Stimulated activated CD8-positive, alpha-beta memory T cell treated with anti-CD3 and anti-CD28 coated beads, Interleukin-7, amount 100 ng/mL, for 24 hours (primary cell): ENCODE results near the gene USP47.

ENCODE experiments used
- DNase-seq: peaks from one replicate; pipeline ENCODE4 v3.0.0-alpha.2; 2020; ENCODE audit warnings: low read depth

The USP47 gene

DNA sequence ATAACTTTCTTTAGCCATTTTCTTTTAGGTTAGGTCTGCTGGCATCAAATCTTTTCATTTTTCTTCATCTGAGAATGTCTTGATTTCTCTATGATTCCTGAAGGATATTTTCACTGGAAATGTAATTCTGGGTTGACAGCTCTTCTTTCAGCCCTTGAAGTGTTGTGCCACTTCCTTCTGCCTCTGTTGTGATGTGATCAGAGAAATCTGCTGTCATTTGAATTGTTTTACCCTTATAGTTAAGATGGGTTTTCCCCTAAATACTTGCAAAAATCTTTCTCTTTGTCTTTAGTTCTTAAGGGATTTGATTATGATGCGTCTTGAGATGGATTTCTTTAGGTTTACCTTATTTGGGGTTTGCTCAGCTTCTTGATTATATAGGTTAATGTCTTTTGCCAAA is 23.0 kb downstream of the USP47 start:
- no peak for DNase-seq

DNA sequence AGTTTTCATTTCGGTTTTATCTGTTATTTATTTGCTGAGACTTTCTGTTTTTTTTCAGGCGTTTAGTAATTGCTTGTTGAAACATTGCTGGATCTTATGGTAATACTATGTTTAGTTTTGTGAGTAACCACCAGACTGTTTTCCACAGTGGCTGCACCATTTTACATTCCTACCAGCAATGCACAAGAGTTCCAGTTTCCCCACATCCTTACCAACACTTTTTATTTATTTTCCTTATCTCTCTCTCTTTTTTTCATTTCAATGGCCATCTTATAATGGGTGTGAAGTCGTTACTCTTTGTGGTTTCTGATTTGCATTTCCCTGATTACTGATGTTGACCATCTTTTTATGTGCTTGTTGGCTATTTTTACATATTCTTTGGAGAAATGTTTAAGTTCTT is 23.7 kb downstream of the USP47 start:
- no peak for DNase-seq

DNA sequence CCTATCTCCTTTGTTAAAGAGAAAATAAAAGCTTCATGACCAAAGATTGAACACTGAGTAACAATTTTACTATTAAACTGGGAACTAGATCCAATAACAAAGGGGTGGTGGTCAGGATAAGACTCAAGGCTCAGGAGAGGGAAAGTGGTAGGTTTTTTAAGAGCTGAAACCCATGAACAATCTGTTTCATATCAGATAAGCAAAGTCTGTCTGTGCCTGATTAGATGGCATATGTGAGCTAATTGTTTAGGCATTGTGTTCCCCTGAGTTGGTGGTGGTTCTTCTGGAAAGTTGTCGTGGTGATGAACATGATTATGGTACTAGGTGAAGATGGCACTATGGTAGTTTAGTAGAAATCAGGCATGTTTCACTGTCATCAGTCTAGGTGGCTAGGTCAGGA is 24.4 kb downstream of the USP47 start:
- no peak for DNase-seq

DNA sequence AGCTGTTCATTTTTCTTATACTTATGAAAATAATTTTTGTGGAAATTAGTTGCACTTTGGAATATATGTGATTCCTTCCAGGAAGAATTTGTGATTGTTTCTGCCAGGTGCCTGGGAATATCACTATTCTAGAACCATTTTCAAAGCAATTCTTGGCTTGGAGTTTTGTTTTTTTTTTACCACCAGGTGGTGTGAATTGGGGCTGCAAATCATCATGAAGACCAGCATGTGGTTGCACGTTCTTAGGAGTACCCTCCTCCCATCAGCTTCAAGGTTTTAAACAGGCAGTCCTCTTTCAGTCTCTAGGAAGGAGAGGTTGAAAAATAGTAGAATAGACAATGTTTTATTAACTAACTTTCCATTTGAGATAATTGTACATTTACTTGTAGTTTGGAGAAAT is 25.9 kb downstream of the USP47 start:
- DNase-seq = no peak

DNA sequence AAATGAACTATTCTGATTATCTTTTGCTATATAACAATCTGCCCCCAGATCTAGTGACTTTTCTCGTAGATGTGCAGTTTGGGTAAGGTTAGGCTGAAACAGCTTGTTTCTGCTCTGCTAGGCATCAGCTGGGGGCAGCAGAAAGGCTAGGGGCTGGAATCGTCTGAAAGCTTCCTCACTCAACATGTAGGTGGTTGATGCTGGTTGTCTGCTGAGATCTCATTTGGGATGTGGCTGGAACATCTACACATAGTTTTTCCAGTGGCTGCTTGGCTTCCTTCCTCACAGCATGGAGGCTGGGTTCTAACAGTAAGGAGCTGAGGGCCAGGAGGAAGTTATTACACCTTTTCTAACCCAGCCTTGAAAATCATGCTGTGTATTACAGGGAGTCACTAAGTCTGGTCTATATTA is 30.2 kb downstream of the USP47 start:
- DNase-seq = no peak

DNA sequence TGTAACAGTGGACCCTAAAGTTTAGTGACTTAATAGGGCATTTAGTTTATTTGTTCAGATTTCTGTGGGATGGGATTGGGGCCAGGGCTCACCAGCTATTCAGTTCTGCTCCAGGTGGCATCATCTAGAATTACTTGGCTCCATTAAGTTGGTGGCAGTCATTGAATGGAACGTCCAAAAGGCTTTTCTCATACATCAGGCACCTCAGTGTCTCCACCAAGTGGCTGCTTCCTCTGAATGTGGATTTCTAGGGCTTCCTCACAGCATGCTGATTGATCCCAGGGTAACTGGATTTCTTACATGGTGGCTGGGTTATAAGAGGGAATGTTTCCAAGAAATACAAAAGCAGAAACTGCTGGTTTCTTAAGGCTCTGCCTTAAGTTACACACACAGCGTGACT is 34.7 kb downstream of the USP47 start:
- DNase-seq = no peak

DNA sequence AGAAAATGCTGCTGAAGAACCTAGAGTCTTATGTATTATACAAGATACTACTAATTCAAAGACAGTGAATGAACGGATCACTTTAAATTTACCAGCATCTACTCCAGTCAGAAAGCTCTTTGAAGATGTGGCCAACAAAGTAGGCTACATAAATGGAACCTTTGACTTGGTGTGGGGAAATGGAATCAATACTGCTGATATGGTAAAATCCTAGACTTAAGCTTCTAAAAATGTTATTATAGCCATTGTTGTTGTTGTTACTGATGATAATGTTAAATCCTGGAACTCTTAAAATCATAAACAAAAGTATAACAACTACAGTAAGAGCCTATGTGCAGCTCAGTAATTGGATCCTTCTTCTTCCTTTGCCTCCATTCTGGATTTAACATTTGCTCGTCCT is 38.4 kb downstream of the USP47 start:
- DNase-seq = no peak

DNA sequence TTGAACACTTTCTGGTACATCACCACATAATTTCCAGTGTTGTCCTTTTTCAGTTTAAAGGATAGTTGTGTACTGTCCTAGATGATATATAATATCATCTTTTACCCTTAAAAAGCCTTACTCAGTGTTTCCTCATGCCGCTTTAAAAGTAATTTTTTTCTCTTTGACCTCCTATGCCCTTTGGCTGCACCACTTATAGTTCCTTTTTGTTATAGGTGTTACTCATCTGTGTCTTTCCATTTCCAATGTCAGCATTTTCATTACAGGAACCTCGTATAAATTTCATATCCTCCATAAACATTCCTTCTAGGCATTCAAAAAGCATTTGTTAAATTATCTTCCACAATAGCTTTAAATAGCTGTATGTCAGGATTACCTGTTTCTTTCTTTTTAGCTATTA is 40.8 kb downstream of the USP47 start:
- DNase-seq = no peak

DNA sequence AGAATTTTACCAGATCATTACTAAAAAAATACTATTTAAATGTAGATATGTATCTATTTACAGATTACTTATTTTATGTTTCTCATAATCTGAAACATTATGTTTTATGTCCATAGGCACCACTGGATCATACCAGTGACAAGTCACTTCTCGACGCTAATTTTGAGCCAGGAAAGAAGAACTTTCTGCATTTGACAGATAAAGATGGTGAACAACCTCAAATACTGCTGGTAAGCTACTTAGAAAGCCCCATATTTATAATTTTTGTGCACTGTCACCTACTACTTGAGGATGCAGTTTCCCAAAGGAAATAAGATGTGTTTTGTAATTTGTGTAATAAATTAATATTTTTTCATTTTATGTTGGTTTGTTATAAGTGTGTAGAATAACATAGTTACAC is 42.6 kb downstream of the USP47 start:
- no peak for DNase-seq

DNA sequence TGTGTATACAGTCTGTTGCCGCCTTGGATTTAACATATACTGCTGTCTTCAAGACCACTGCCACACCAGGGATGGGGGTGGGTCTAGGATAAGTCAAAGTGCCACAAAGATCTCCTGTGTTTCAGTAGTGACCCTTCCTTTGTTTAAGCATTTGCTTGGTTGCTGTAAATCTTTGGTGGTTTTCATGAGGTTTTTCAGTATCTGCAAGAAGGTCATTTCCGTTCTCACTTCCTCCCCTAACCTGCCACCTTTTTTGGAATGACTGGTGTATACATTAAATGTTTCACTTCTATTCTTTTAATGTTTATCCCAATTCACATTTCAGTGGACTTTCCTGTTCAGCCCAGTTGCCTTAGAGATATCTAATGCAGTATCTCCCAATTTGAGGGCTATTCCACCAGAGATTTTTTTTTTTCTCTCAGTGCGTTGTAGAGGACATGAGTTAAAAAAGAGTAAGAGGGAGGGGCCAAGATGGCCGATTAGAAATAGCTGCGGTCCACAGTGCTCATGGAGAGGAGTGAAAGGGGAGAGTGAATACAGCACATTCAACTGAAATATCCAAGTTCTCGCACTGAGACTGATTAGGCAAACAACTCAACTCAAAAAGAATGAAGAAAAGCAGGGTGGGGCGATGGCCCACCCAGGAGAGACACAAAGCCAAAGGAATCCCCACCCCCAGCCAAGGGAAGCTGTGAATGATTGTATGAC is 43.2 kb downstream of the USP47 start:
- no peak for DNase-seq

DNA sequence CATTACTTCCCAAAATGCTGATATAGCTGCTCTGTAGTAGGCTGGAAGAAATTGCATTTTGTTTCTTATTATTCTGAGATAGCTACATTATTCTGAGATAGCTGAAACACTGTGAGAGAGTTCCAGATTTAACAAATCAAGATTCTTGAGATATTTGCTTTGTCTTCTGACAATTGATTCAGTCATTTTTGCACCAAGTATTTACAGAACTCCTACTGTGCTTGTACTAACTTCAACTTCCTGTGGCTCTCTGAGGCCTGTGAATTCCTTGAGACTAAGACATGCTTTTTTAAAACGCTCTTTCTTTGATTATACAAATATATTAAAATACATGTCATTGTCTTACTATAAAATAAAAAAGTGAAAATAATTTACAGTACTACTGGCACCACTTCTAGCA is 52.7 kb downstream of the USP47 start:
- DNase-seq = no peak

DNA sequence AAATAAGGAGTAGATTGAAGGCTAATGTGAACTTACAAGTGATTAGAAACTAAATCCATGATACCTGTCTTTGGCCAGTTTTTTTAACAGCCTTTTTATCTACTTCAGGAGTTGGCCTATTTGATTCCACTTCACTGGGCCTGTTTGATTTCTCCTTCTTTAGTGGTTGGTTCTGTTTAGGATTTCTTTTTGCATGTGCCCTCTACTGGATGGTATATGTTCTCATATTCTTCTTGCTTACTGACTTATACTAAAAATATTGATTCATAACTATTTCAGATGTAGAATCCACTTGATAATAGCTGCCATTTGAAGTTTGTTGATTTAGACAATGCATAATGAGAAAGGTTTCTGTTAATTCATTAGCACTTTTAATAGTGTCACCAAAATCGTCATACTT is 53.9 kb downstream of the USP47 start:
- DNase-seq = no peak

DNA sequence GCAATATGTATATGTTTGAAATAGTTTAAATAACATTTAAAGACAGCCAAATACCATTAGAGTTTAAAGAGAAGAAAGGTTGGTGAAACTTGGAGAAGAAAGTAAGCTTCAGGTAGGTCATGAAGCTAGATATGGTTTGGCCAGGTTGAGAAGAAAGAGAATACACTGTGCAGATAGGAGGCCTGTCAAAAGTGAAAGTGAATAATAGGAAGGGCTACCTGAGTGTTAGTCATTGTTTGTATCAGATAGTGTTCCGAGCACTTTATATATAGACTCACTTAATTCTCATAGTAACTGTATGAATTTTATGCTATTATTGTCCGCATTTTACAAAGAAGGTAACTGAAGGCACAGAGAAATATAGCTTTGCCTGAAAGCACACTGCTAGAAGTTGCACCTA is 56.9 kb downstream of the USP47 start:
- DNase-seq = no peak

DNA sequence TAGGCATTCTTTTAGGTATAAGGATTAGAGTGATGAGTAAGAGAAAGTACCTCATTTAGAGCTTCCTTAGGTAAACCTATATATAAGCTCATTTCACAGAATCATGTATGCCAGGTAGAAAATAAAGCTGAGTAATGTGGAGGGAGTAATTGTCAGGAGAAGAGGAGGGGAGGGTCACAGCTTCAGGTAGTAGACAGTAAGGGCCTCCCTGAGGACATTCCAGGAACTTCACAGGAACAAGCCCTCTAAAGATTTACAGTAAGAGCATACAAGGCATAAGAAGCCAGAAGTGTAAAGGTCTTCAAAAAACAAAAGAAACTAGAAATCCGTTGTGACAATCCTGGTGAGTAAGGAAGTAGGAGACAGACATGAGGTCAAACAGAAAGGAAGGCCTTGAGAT is 57.6 kb downstream of the USP47 start:
- no peak for DNase-seq

DNA sequence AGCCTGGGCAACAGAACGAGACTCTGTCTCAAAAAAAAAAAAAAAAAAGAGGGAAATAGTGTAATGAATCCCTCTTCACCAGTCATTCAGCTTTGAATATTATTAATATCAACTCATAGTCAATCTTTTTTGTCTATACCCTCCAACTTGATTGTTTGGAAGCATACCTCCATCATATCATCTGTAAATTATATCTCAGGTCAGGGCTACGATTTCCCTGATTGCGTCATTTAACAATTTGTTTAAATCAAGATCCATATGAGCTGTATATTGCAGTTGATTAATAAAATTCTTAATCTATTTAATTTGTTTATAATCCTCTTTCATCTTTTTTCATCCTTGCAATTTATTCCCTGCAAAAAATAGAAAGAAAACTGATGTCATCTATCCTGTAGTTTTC is 60.2 kb downstream of the USP47 start:
- DNase-seq = no peak

DNA sequence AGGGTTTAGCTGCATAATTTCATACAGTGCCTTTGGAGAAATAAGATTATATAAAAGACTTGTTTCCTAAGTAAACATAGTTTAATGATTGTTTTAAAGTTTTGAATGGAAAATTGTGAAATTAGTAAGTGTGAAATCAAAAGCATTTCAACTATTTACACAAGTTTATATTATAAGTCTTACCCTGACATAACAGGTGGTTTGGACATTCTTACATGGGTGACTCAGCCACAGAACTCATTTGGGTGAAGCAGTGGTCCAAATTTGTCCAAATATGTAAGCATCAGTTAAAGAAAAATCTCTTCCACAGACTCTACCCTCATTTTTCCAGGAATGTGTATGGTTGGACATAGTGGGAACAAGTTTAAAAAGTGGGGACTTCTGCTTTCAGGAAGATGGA is 68.0 kb downstream of the USP47 start:
- DNase-seq = no peak

DNA sequence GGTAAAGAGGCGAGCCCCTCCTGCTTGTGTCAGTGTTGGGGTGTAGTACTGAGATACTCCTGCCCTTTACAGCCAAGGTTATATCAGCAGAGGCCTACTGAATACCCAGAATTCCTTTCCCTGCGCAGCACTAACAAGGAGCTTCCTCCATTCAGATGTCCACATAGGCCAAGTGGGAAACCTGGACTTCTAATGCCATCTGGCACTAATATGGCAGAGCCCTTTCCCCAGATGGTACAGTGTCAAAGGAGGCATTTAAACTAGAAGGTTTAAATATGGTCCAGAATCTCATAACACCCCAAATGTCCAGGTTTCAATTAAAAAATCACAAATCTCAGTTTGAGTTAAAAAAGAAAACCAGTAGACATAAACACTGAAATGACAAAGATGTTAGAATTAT is 68.8 kb downstream of the USP47 start:
- no peak for DNase-seq

DNA sequence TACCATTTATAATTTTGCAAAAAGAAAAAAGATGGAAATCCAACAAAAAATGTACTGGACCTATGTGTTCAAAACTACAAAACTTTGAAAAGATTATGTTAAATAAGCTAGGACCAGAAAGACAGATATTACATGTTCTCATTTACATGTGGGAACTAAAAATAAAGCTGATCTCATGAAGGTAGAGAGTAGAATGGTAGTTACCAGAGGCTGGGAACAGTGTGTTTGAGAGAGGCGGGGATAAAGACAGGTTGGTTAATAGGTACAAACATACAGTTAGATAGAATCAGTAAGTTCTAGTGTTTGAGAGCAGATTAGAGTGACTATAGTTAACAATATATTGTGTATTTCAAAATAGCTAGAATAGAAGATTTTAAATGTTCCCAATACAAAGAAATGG is 71.6 kb downstream of the USP47 start:
- no peak for DNase-seq

DNA sequence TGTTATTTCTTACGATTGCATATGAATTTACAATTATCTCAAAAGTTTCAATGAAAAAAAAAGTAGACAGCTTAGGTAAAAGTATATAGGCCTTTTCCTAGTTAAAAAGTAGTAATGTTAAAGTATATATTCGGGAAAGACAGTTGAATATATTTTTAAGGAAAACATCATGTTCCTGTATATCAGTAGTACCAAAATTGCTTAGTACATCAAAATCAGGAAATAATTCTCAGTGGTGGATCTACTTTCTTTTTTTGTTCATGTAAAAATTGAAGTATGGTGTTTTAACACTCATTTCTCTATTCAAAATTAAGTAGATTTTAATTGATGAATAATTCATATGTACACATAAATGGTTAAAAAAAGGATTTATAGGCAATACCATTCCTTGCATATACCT is 73.9 kb downstream of the USP47 start:
- no peak for DNase-seq

DNA sequence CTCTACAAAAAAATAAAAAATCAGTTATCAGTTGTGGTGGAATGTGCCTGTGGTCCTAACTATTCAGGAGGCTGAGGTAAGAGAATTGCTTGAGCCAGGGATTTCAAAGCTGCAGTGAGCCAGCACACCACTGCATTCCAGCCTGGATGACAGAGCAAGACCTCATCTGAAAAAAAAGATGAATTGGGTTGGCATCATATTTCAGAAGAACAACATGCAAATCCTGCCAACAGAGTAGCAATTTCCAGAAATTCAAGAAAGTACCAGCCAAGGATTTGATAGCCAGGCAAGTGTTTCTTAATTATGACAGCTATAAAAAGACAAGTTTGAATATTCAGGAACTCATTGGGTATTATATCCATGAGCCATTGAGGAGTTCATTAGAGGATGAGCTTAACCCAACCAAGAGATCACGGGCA is 75.2 kb downstream of the USP47 start:
- no peak for DNase-seq

DNA sequence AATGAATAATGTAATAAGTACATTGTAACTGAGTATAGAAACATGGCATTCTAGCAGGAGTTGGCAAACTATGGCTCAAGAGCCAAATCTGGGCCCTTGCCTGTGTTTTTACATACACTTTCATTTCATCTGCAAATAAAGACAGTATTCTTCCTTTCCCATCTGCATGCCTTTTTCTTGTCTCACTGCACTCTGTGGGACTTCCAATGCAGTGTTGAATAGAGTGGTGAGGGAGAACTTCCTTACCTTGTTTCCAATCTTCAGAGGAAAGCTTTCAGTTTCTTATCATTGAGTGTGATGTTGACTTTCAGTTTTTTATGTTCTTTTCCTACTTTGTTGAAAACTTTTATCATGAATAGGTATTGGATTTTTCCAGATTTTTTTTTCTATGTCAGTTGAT is 82.1 kb downstream of the USP47 start:
- DNase-seq = no peak

DNA sequence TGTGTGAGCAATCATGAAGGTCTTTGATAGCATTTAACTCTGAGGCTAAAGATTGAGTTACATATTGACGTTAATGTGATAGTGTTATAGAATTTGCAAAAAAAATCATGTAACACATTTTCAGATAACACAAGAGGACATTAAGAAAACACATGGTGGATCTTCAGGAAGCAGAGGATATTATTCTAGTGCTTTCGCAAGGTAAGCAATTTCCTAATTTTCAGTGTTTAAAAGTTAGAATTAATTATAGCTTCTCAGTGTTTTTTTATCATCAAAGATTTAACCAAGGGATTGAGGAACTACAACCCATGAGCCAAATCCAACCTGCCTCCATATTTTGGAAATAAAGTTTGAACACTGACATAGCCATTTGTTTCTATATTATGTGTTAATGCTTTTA is 88.1 kb downstream of the USP47 start:
- DNase-seq = no peak

DNA sequence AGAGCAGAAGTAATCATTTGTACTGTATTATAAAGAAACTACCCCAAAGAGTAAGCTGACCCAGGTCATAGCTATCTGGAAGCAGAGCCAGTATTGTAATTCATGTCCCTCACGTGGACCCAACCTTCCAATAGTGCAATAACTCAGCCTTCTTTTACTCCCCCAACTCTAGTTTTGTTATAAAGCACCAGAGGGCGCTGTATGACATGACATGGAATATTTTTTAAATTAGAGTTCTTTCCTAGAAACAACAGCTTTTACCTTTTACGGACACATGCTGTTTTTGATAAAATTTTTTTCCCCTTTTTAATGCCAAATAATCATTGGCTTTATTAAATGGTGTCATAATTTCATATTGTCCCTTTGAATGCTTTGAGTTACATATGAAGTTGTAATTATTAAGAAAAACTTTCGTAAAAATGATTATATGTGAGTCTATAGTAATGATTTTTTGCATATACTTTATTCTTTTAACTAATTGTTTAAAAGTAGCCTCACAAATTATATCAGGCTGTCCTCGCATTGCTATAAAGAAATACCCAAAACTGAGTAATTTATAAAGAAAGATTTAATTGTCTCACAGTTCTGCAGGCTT is 89.8 kb downstream of the USP47 start:
- no peak for DNase-seq

DNA sequence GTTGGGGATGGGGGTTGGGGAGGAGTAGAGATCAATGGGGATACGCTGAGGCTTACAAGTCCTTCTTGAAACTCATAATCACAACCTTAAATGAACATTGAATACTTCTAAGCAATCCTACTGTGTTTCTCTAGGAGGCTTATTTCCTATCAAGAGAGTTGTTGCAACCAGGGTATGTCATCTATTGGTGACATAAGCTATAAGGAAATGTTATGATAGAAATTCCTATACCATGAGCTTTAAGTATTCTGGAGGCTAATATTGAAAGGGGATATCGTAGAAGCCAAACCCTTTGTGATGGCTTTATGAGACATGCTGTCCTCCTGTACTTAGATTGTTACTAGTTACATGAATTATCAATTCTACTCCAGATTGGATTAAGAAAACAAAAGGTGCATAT is 93.8 kb downstream of the USP47 start:
- no peak for DNase-seq
